Spleen (tissue), 7 donors: ENCODE results near the gene BRINP2.

ENCODE experiments used
- POLR2A ChIP-seq, 3 donors: fragments of 450-650 bp; IDR thresholded peaks; one replicate each; pipeline ENCODE4 v1.5.1; 2017; ENCODE audit warnings: antibody characterized with exemption in 3 of 3, mild to moderate bottlenecking in 1 of 3
- TF ChIP-seq, protein P1 (sequence below), 11 experiments: fragments of 200-600 bp in 7 of 11; fragments of 450-650 bp in 4 of 11; sonication (generic) in 4 of 11; IDR thresholded peaks in 8 of 11; conservative IDR thresholded peaks in 3 of 11; 1 replicate in 7 of 11; 2 replicates in 4 of 11; pipeline versions ENCODE4 v1.4.0 to v1.8.0; 2016 to 2021; ENCODE audit warnings: antibody characterized with exemption in 11 of 11, inconsistent platforms in 4 of 11, mild to moderate bottlenecking in 1 of 11
- donor health status: DM: no; HTN: no; CAD: no; lungs with moderate emphysema.
- donor health status: DM: no; HTN: no; CAD: no.
- donor health status: DM: no; HTN: no; CAD: no.

DNA sequence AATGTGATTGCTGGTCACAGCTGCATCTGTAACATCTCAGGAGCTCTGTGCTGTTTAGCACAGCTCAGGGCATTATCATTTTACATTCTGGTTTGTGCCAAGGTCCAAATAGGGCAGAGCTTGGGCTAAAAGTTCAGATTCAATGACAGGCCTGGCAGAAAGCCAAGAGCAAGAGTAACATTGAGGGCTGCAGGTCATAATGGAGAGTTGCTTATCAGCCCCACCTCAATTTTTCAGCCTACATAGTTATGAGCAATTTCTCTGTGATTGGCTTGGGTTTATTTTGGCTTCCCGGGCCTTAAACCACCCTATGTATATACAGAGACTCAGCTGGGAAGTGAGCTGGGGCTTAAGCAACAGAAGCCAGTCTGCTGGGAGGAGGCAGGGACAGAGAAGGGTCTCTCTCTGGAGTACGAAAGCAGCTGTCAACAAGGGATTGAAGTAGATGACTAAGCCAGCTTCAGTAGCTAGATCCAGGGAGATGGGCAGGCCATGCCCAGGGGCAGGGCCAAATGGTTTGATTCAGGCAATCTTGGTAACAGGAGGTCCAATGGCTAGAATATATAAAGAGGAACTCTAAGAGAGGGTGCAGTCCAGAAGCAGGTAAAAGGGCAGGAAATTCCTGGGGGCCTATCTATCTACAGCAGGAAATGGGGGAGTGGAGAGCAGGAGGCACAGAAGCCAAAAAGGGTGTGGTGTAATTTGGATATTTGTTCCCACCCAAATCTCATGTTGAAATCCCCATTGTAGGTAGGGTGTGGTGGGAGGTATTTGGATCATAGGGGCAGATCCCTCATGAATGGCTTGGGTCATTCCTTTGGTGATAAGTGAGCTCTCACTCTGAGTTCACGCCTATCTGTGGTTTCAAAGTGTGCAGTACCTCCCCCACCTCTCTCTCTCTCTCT, 49.0 kb downstream of the BRINP2 start:
- TF ChIP-seq, protein P1, sequence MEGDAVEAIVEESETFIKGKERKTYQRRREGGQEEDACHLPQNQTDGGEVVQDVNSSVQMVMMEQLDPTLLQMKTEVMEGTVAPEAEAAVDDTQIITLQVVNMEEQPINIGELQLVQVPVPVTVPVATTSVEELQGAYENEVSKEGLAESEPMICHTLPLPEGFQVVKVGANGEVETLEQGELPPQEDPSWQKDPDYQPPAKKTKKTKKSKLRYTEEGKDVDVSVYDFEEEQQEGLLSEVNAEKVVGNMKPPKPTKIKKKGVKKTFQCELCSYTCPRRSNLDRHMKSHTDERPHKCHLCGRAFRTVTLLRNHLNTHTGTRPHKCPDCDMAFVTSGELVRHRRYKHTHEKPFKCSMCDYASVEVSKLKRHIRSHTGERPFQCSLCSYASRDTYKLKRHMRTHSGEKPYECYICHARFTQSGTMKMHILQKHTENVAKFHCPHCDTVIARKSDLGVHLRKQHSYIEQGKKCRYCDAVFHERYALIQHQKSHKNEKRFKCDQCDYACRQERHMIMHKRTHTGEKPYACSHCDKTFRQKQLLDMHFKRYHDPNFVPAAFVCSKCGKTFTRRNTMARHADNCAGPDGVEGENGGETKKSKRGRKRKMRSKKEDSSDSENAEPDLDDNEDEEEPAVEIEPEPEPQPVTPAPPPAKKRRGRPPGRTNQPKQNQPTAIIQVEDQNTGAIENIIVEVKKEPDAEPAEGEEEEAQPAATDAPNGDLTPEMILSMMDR (IDR thresholded peaks at IDR 0.05 in 8 of 11, conservative IDR thresholded peaks at IDR 0.05 in 3 of 11), result no peak
- TF ChIP-seq POLR2A (IDR thresholded peaks at IDR 0.05), result no peak
